A549 (cell line): ENCODE results near the gene TLCD3B. TPM values are rescaled to one million over a fixed set of nuclear protein-coding genes. Genes with fewer than 3 reads are reported as not detected.

ENCODE experiments used
- ATAC-seq, 2 experiments: fragments of 200-7000 bp in 1 of 2; fragments of >200 bp in 1 of 2; cut with Nextera tagmentation in 1 of 2; cut with Tn5 transposase in 1 of 2; 3 replicates each; pipeline versions ENCODE4 v1.8.0 to v1.9.1; 2018 to 2020; ENCODE audit warnings: mild to moderate bottlenecking in 1 of 2, moderate library complexity in 1 of 2
- CTCF ChIA-PET: fragments of 300-600 bp; sonication (Branson Sonifier 250); formaldehyde crosslinking; extraction: SDS; loops from one replicate; lab custom pipeline; 2021; ENCODE audit warnings: antibody characterized with exemption, inconsistent platforms; lab: Yijun Ruan, JAX
- POLR2A ChIA-PET: fragments of 350-600 bp; formaldehyde crosslinking; extraction: SDS; loops from one replicate; lab custom pipeline; 2021; ENCODE audit warnings: antibody characterized with exemption, inconsistent platforms; lab: Yijun Ruan, JAX
- DNase-seq, 2 experiments: peaks; one replicate each; pipeline versions ENCODE4 v3.0.0 to v3.0.0-alpha.2; 2011 to 2016; ENCODE audit warnings: low read depth in 1 of 2, low spot score in 1 of 2
- FAIRE-seq: peaks from 2 replicates; lab custom pipeline; 2011; peaks lifted over from hg19 to GRCh38; lab: Jason Lieb, UNC
- H3K27ac ChIP-seq, 2 experiments: fragments of >200 bp; sonication (Bioruptor Twin); formaldehyde crosslinking; 3 replicates each; pipeline ENCODE4 v1.5.1; 2016 to 2017
- H3K4me1 ChIP-seq: fragments of >200 bp; sonication (Bioruptor Twin); formaldehyde crosslinking; 3 replicates; pipeline ENCODE4 v1.6.1; 2016
- H3K4me2 ChIP-seq: fragments of >200 bp; sonication (Bioruptor Twin); formaldehyde crosslinking; 3 replicates; pipeline ENCODE4 v1.6.1; 2016
- H3K4me3 ChIP-seq: fragments of >200 bp; sonication (Bioruptor Twin); formaldehyde crosslinking; 3 replicates; pipeline ENCODE4 v1.5.1; 2016
- H3K9me3 ChIP-seq: fragments of >200 bp; sonication (Bioruptor Twin); formaldehyde crosslinking; 3 replicates; pipeline ENCODE4 v1.6.1; 2016
- CBX2 ChIP-seq: fragments of 200-600 bp; sonication (generic); IDR thresholded peaks from 2 replicates; pipeline ENCODE4 v1.6.1; 2016; ENCODE audit warnings: low read depth, mild to moderate bottlenecking, borderline replicate concordance
- CHD2 ChIP-seq: fragments of 150-350 bp; IDR thresholded peaks from 2 replicates; pipeline ENCODE4 v1.6.1; 2014; ENCODE audit warnings: low read length; ENCODE audit not compliant: partially characterized antibody
- ESRRA ChIP-seq: fragments of 150-350 bp; IDR thresholded peaks from 2 replicates; pipeline ENCODE4 v1.6.1; 2014; ENCODE audit warnings: mild to moderate bottlenecking, low read length, borderline replicate concordance
- HDAC2 ChIP-seq: fragments of 200-600 bp; sonication (generic); IDR thresholded peaks from 2 replicates; pipeline ENCODE4 v1.6.1; 2016
- HOXA7 ChIP-seq: fragments of 250-450 bp; sonication (Bioruptor Pico); IDR thresholded peaks from 2 replicates; pipeline ENCODE4 v1.5.0; 2020; ENCODE audit warnings: mild to moderate bottlenecking, moderate library complexity
- HOXB13 ChIP-seq: fragments of 250-450 bp; sonication (Bioruptor Pico); IDR thresholded peaks from 2 replicates; pipeline ENCODE4 v1.5.0; 2020; ENCODE audit warnings: low read depth, mild to moderate bottlenecking, moderate library complexity
- KDM1A ChIP-seq: fragments of 200-600 bp; sonication (generic); IDR thresholded peaks from 2 replicates; pipeline ENCODE4 v1.6.1; 2016; ENCODE audit warnings: low read depth, mild to moderate bottlenecking
- KDM5A ChIP-seq: fragments of 200-600 bp; sonication (generic); IDR thresholded peaks from 2 replicates; pipeline ENCODE4 v1.6.1; 2016; ENCODE audit warnings: antibody characterized with exemption, mild to moderate bottlenecking
- MAZ ChIP-seq: fragments of 150-350 bp; IDR thresholded peaks from 2 replicates; pipeline ENCODE4 v1.6.1; 2014; ENCODE audit warnings: antibody characterized with exemption, low read depth, low read length, borderline replicate concordance
- MYC ChIP-seq: IDR thresholded peaks from 2 replicates; pipeline ENCODE4 v1.6.1; 2012; ENCODE audit warnings: mild to moderate bottlenecking, inconsistent platforms, low read length, improper control_type of control experiment, borderline replicate concordance
- RAD21 ChIP-seq, 2 experiments: fragments of >200 bp in 1 of 2; sonication (Bioruptor Twin) in 1 of 2; formaldehyde crosslinking in 1 of 2; IDR thresholded peaks in 1 of 2; conservative IDR thresholded peaks in 1 of 2; 2 replicates in 1 of 2; 3 replicates in 1 of 2; pipeline ENCODE4 v1.6.1; 2012 to 2018; ENCODE audit warnings: inconsistent platforms in 1 of 2
- RARB ChIP-seq: fragments of 250-450 bp; sonication (Bioruptor Pico); IDR thresholded peaks from 2 replicates; pipeline ENCODE4 v1.8.0; 2021; ENCODE audit warnings: mild to moderate bottlenecking, moderate library complexity
- RNF2 ChIP-seq: fragments of 200-600 bp; sonication (generic); IDR thresholded peaks from 2 replicates; pipeline ENCODE4 v1.6.1; 2016; ENCODE audit warnings: low read depth, mild to moderate bottlenecking, antibody characterized with exemption, moderate library complexity, borderline replicate concordance
- SMC3 ChIP-seq: fragments of >200 bp; sonication (Bioruptor Twin); formaldehyde crosslinking; IDR thresholded peaks from 3 replicates; pipeline ENCODE4 v1.6.1; 2018; ENCODE audit warnings: inconsistent platforms
- ZSCAN20 ChIP-seq: fragments of 250-450 bp; sonication (Bioruptor Pico); IDR thresholded peaks from 2 replicates; pipeline ENCODE4 v1.8.0; 2022; ENCODE audit warnings: mild to moderate bottlenecking, moderate library complexity
- WGBS: methylation state at CpG from one replicate; pipeline ENCODE4 v1.1.6; 2017; ENCODE audit errors: missing lambda C conversion rate; 5-methylcytosine and 5-hydroxymethylcytosine counted together
- polyA plus RNA-seq, 4 experiments: library from polyadenylated mRNA; depleted of rRNA in 3 of 4; stranded (reverse); fragments of >200 nt; fragmentation: RNase III in 1 of 4; extraction: RNeasy Plus Mini Kit Qiagen cat#74134 plus additional on column Dnase treatment in 1 of 4; gene quantifications; 2 replicates in 3 of 4; 3 replicates in 1 of 4; pipeline ENCODE4 v1.2.3, GENCODE V29; 2011 to 2017
- TF ChIP-seq, protein P1 (sequence below): fragments of 250-450 bp; sonication (Bioruptor Pico); IDR thresholded peaks from 2 replicates; pipeline ENCODE4 v1.5.0; 2021; ENCODE audit warnings: mild to moderate bottlenecking, moderate library complexity, borderline replicate concordance
- TF ChIP-seq, protein P2 (sequence below): fragments of 150-350 bp; IDR thresholded peaks from 2 replicates; pipeline ENCODE4 v1.6.1; 2014; ENCODE audit warnings: low read depth, mild to moderate bottlenecking, low read length
- TF ChIP-seq, protein P3 (sequence below): IDR thresholded peaks from 2 replicates; pipeline ENCODE4 v1.6.1; 2012
- TF ChIP-seq, protein P4 (sequence below): fragments of 450-650 bp; IDR thresholded peaks from 2 replicates; pipeline ENCODE4 v1.6.1; 2014; ENCODE audit warnings: antibody characterized with exemption
- TF ChIP-seq, protein P5 (sequence below): fragments of 250-450 bp; sonication (Bioruptor Pico); IDR thresholded peaks from 2 replicates; pipeline ENCODE4 v1.5.0; 2020; ENCODE audit warnings: low read depth, mild to moderate bottlenecking, moderate library complexity
- TF ChIP-seq, protein P6 (sequence below): fragments of >200 bp; sonication (Bioruptor Twin); formaldehyde crosslinking; IDR thresholded peaks from 3 replicates; pipeline ENCODE4 v1.5.1; 2016

Gene TLCD3B
- polyA plus RNA-seq, 2 of the 4 experiments (the other 2 are of a cell fraction), result 0.30 to 0.68 TPM

DNA sequence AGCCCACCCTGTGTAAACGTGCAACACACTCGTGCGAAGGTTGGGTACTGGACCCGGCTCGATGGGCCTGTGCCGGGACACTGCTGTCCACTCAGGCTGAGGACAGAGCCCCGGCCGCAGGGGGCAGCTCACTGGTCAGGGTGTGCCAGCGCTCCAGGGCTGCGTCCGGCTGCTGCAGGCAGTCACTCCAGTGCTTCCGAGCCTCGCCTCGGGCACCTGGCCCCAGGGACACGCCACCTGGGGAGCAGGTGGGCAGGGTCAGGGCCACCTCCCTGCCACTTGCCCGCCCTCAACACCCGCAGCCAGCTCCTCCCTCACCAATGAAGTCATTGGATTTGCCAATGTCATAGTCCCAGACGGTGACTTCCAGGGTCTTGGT lies 25.0 kb downstream of the TLCD3B start (continued):
- TF ChIP-seq HOXB13 (CRISPR knock-in tag), result no peak
- TF ChIP-seq, all 56 proteins: peak for 0

DNA sequence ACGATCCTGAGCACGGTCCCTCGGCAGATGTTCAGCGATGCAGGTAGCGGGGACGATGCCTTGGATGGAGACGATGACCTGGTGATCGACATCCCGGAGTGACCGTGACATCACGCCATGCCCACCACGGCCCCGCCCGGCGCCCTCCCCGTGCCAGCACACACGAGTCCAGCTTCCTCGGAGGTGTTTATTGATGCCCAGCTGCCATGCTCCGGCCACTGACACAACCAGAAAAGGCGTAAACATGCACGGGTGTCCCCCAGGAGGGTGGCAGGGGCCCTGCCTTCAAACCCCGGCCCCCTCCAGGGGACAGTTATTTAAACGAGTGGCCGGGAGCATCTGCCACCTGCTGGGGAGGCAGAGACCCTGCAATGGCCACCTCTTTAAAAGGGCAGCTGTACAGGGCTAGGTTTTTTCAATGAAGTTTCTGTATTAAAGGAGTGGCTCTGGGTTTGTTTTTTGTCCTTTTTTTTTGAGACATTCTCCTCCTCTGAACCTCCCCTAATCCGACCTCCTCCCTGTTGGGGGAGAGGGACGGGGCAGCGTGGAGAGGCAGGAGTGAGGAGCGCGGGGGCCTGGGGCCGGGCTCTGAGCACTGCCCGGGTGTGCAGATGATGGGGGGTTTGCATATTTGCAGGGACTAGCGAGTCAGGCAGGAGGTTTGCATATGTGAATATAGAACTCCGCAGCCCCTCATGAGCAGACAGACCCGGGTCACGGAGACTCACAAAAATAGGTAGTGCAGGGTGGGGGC lies 25.6 kb downstream of the TLCD3B start:
- ATAC-seq, result peak; percentile 54 to 78; a peak in 5 of 6 replicates
- 64% methylated on average over 26 of the region's 35 CpGs for WGBS

DNA sequence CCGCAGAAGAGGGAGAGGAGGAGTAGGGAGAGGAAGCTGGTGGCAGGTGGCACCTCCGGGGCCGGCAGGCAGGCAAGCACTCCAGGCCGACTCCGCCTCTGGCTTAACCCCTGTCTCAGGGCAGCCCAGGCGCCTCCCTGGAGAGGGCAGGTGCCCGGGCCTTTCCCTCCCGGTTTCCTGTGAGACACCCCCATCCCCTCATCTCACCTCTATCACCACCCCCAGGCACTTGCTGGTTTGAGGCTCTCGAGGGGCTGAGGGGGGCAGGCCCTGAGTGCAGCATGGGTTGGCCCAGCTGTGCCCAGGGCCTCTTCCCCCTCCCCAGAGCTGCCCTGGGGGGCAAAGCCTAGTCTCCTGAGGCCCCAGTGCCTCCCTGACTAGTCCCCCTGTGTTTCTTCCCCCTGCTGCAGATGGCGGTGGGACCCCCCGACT lies 26.2 kb downstream of the TLCD3B start:
- no peak for DNase-seq
- FAIRE-seq, result no peak
- TF ChIP-seq KDM5A (no peak), RNF2 (no peak), MYC (no peak), CHD2 (no peak), RARB (CRISPR knock-in tag) (no peak), HOXA7 (CRISPR knock-in tag) (no peak), ESRRA (no peak), ZSCAN20 (CRISPR knock-in tag) (no peak), KDM1A (no peak)
- TF ChIP-seq, protein P1, sequence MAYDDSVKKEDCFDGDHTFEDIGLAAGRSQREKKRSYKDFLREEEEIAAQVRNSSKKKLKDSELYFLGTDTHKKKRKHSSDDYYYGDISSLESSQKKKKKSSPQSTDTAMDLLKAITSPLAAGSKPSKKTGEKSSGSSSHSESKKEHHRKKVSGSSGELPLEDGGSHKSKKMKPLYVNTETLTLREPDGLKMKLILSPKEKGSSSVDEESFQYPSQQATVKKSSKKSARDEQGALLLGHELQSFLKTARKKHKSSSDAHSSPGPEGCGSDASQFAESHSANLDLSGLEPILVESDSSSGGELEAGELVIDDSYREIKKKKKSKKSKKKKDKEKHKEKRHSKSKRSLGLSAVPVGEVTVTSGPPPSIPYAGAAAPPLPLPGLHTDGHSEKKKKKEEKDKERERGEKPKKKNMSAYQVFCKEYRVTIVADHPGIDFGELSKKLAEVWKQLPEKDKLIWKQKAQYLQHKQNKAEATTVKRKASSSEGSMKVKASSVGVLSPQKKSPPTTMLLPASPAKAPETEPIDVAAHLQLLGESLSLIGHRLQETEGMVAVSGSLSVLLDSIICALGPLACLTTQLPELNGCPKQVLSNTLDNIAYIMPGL, result no peak
- TF ChIP-seq, protein P2, sequence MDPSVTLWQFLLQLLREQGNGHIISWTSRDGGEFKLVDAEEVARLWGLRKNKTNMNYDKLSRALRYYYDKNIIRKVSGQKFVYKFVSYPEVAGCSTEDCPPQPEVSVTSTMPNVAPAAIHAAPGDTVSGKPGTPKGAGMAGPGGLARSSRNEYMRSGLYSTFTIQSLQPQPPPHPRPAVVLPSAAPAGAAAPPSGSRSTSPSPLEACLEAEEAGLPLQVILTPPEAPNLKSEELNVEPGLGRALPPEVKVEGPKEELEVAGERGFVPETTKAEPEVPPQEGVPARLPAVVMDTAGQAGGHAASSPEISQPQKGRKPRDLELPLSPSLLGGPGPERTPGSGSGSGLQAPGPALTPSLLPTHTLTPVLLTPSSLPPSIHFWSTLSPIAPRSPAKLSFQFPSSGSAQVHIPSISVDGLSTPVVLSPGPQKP, result no peak
- TF ChIP-seq, protein P3, sequence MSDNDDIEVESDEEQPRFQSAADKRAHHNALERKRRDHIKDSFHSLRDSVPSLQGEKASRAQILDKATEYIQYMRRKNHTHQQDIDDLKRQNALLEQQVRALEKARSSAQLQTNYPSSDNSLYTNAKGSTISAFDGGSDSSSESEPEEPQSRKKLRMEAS, result no peak
- TF ChIP-seq, protein P4, sequence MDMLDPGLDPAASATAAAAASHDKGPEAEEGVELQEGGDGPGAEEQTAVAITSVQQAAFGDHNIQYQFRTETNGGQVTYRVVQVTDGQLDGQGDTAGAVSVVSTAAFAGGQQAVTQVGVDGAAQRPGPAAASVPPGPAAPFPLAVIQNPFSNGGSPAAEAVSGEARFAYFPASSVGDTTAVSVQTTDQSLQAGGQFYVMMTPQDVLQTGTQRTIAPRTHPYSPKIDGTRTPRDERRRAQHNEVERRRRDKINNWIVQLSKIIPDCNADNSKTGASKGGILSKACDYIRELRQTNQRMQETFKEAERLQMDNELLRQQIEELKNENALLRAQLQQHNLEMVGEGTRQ, result no peak
- TF ChIP-seq, protein P5, sequence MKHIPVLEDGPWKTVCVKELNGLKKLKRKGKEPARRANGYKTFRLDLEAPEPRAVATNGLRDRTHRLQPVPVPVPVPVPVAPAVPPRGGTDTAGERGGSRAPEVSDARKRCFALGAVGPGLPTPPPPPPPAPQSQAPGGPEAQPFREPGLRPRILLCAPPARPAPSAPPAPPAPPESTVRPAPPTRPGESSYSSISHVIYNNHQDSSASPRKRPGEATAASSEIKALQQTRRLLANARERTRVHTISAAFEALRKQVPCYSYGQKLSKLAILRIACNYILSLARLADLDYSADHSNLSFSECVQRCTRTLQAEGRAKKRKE (CRISPR knock-in tag), result no peak
- TF ChIP-seq, protein P6, sequence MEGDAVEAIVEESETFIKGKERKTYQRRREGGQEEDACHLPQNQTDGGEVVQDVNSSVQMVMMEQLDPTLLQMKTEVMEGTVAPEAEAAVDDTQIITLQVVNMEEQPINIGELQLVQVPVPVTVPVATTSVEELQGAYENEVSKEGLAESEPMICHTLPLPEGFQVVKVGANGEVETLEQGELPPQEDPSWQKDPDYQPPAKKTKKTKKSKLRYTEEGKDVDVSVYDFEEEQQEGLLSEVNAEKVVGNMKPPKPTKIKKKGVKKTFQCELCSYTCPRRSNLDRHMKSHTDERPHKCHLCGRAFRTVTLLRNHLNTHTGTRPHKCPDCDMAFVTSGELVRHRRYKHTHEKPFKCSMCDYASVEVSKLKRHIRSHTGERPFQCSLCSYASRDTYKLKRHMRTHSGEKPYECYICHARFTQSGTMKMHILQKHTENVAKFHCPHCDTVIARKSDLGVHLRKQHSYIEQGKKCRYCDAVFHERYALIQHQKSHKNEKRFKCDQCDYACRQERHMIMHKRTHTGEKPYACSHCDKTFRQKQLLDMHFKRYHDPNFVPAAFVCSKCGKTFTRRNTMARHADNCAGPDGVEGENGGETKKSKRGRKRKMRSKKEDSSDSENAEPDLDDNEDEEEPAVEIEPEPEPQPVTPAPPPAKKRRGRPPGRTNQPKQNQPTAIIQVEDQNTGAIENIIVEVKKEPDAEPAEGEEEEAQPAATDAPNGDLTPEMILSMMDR, result no peak
- TF ChIP-seq, all 56 proteins: peak for 0
- POLR2A ChIA-PET, result interaction anchor here (2.0 kb wide), 1 partner anchor 61 kb away, joined by 7 read pairs; no protein-coding TSS in a partner anchor
- ATAC-seq, result peak; percentile 6 to 42; a peak in 3 of 6 replicates
- 62% methylated on average over 8 of the region's 11 CpGs for WGBS
- Histone ChIP-seq H3K27ac (peak overlapping the region in 1 of 2 experiments; percentile 38; a peak in 3 of 6 replicates), H3K4me3 (no peak overlapping the region), H3K4me2 (no peak overlapping the region), H3K4me1 (peaks cover 9% of the 10 kb centered on the region; the same call in 2 of the 3 replicates), H3K9me3 (no peaks in the 10 kb centered on the region)
- CTCF ChIA-PET, result interaction anchor here (0.6 to 3.8 kb wide), 35 partner anchors 8 to 314 kb away, joined by 3 to 41 read pairs (median 5); partner anchors contain the start of genes ASPHD1, C16orf92, CDIPT and HIRIP3

More for the DNA sequence above, 25.6 kb downstream of the TLCD3B start:
- peaks cover 10% of the 10 kb centered on the region; the same call in 2 of the 3 replicates for H3K4me1 ChIP-seq
- DNase-seq (peak; percentile 59 to 90), FAIRE-seq (no peak)
- no peak overlapping the region for H3K4me2 ChIP-seq
- no peak overlapping the region for H3K4me3 ChIP-seq
- CTCF ChIA-PET, result interaction anchor here (0.5 to 3.8 kb wide), 52 partner anchors 8 to 326 kb away, joined by 3 to 41 read pairs (median 5); partner anchors contain the start of genes ASPHD1, C16orf92, CDIPT and HIRIP3
- TF ChIP-seq RARB (CRISPR knock-in tag) (no peak), RAD21 (conservative IDR thresholded peaks at IDR 0.05 in 1 of 2, IDR thresholded peaks at IDR 0.05 in 1 of 2) (peak; percentile 64 to 71), SMC3 (peak; percentile 85), HDAC2 (no peak), CBX2 (no peak), HOXB13 (CRISPR knock-in tag) (no peak), MAZ (0 out of 2 replicates have a peak, but pooled peaks have one; percentile 34)
- TF ChIP-seq, protein P6, result peak; percentile 78
- TF ChIP-seq, protein P3, result 0 out of 2 replicates have a peak, but pooled peaks have one; percentile 13
- peak overlapping the region in 1 of 2 experiments; percentile 38; a peak in 3 of 6 replicates for H3K27ac ChIP-seq
- H3K9me3 ChIP-seq, result no peaks in the 10 kb centered on the region
- POLR2A ChIA-PET, result interaction anchor here (0.8 to 2.0 kb wide), 2 partner anchors 61 to 106 kb away, joined by 3 to 7 read pairs; partner anchors contain the start of gene SEZ6L2
